Nephron progenitor cell (in vitro differentiated cells): ENCODE measurements around the gene CXCL12.

Source experiments
- DNase-seq: peaks from one replicate; pipeline ENCODE4 v3.0.0; 2021
- H3K27ac Mint-ChIP-seq: 2 replicates; pipeline ENCODE4 v1.8.0; 2021; ENCODE audit warnings: mild to moderate bottlenecking, moderate library complexity, mixed read lengths
- H3K27me3 Mint-ChIP-seq: 2 replicates; pipeline ENCODE4 v1.8.0; 2021; ENCODE audit warnings: mild to moderate bottlenecking, low read depth, mixed read lengths; ENCODE audit not compliant: poor library complexity
- H3K36me3 Mint-ChIP-seq: 2 replicates; pipeline ENCODE4 v1.8.0; 2021; ENCODE audit warnings: low read depth, mixed read lengths
- H3K4me1 Mint-ChIP-seq: 2 replicates; pipeline ENCODE4 v1.8.0; 2021; ENCODE audit warnings: mixed read lengths
- H3K4me3 Mint-ChIP-seq: 2 replicates; pipeline ENCODE4 v1.8.0; 2021; ENCODE audit warnings: mild to moderate bottlenecking, moderate library complexity, mixed read lengths
- H3K9me3 Mint-ChIP-seq: 2 replicates; pipeline ENCODE4 v1.8.0; 2021; ENCODE audit warnings: mild to moderate bottlenecking, moderate library complexity, mixed read lengths
- CTCF ChIP-seq: fragments of 200-600 bp; sonication (generic); IDR thresholded peaks from 2 replicates; pipeline ENCODE4 v1.5.0; 2021; ENCODE audit warnings: antibody characterized with exemption

CXCL12 gene

GRCh38 chr10:44394696-44395381 is 9.9 kb upstream of the CXCL12 start:
- no peaks in the 10 kb centered on the region for H3K9me3 Mint-ChIP-seq
- no peak for DNase-seq
- H3K36me3 Mint-ChIP-seq = no peaks in the 10 kb centered on the region
- peaks cover 81% of the 10 kb centered on the region for H3K4me1 Mint-ChIP-seq
- no peak for TF ChIP-seq CTCF
- H3K27ac Mint-ChIP-seq = no peak overlapping the region
- H3K4me3 Mint-ChIP-seq = no peak overlapping the region
- H3K27me3 Mint-ChIP-seq = peaks cover 37% of the 10 kb centered on the region

DNA sequence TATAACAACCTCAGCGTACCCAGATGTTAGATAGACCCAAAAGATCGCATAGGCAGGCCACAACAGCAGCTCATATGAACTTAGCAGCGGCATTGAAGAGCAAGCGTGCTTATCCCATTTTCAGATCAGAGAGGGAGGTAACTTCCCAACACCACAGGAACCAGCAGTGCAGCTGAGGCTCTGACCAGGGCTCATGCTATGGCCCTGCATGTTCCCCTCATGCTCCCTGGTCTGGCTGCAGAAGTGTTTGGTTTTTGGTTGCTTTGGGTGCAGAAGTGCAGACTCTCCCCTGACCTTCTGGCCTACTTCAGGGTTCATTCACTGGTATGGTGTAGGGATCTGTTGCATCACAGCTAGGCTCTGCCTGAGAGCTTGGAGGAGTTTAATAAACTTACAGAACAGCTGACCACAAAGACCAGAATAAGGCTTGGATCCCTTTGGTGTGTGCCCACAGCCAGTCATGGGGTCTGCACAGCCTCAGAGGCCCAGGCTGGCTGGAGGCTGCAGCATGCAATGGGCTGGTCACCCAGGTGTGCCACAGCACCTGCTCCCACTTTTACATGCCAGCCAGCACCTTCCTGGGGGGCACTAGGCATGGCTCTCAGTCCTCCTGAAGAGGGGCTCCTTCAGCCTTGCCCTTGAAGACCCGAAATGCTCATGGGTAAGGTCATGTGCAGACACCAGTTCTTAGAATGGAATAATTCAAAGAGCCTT is 9.1 kb upstream of the CXCL12 start:
- Mint-ChIP-seq H3K27me3 (peaks cover 33% of the 10 kb centered on the region), H3K9me3 (no peaks in the 10 kb centered on the region), H3K27ac (no peak overlapping the region), H3K36me3 (no peaks in the 10 kb centered on the region), H3K4me1 (peaks cover 75% of the 10 kb centered on the region), H3K4me3 (no peak overlapping the region)
- no peak for DNase-seq
- TF ChIP-seq CTCF = no peak

- Mint-ChIP-seq H3K4me3 (no peak overlapping the region), H3K27ac (no peak overlapping the region), H3K27me3 (peaks cover 28% of the 10 kb centered on the region), H3K4me1 (peaks cover 67% of the 10 kb centered on the region), H3K9me3 (no peaks in the 10 kb centered on the region), H3K36me3 (no peaks in the 10 kb centered on the region)
- DNase-seq = peak; percentile 42
- no peak for TF ChIP-seq CTCF
Measured at GRCh38 chr10:44393051-44393630, 8.2 kb upstream of the CXCL12 start.

DNA sequence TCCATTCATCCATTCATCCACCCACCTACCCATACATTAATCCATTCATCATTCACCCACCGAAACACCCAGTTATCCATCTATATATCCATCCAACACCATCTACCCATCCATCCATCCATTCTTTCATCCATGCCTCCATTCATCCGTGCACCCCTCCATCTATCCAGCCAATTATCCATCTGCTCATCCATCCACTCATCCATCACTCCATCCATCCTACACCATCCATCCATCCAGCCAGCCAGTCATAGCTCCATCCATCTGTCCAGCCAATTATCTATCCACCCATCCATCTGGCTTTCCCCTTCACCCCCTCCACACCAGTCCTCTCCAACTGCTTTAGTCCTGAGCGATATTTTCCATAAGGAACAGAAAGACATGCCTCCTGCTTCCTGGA is 7.5 kb upstream of the CXCL12 start:
- H3K4me1 Mint-ChIP-seq = peaks cover 64% of the 10 kb centered on the region

GRCh38 chr10:44391981-44392380 is 7.1 kb upstream of the CXCL12 start:
- Mint-ChIP-seq H3K9me3 (no peaks in the 10 kb centered on the region), H3K27me3 (peaks cover 26% of the 10 kb centered on the region), H3K27ac (no peak overlapping the region), H3K4me3 (no peak overlapping the region), H3K4me1 (peaks cover 61% of the 10 kb centered on the region), H3K36me3 (no peaks in the 10 kb centered on the region)
- no peak for DNase-seq
- no peak for TF ChIP-seq CTCF

More for the DNA sequence above, 7.5 kb upstream of the CXCL12 start:
- Mint-ChIP-seq H3K27me3 (peaks cover 26% of the 10 kb centered on the region), H3K4me3 (no peak overlapping the region), H3K27ac (no peak overlapping the region), H3K36me3 (no peaks in the 10 kb centered on the region), H3K9me3 (no peaks in the 10 kb centered on the region)
- TF ChIP-seq CTCF = no peak
- DNase-seq = no peak
